Duodenal mucosa (tissue), 2 donors: ENCODE results near the gene NDUFV1.
A peak's percentile ranks its signal among the peaks of the same experiment; 100 is the strongest.

Experiments used
- H3K27ac ChIP-seq: one replicate; pipeline ENCODE4 v1.7.0; 2013; ENCODE audit warnings: low read depth, low read length
- H3K27me3 ChIP-seq, 2 donors: one replicate each; pipeline ENCODE4 v1.7.0; 2013; ENCODE audit warnings: low read length in 2 of 2, control low read depth in 1 of 2; ENCODE audit not compliant: insufficient read depth in 2 of 2, control insufficient read depth in 1 of 2
- H3K36me3 ChIP-seq, 2 donors: one replicate each; pipeline ENCODE4 v1.7.0; 2013; ENCODE audit warnings: low read length in 2 of 2, control low read depth in 1 of 2; ENCODE audit not compliant: insufficient read depth in 2 of 2, control insufficient read depth in 1 of 2
- H3K4me1 ChIP-seq, 2 donors: one replicate each; pipeline ENCODE4 v1.7.0; 2013; ENCODE audit warnings: low read length in 2 of 2, control low read depth in 1 of 2; ENCODE audit not compliant: insufficient read depth in 2 of 2, control insufficient read depth in 1 of 2
- H3K4me3 ChIP-seq, 2 donors: one replicate each; pipeline ENCODE4 v1.7.0; 2013; ENCODE audit warnings: low read length in 2 of 2, low read depth in 1 of 2
- H3K9ac ChIP-seq, 2 donors: one replicate each; pipeline ENCODE4 v1.7.0; 2013; ENCODE audit warnings: low read length in 2 of 2, low read depth in 1 of 2
- H3K9me3 ChIP-seq, 2 donors: one replicate each; pipeline ENCODE4 v1.7.0; 2013; ENCODE audit warnings: low read length in 2 of 2, control low read depth in 1 of 2; ENCODE audit not compliant: control insufficient read depth in 1 of 2

NDUFV1 gene

DNA sequence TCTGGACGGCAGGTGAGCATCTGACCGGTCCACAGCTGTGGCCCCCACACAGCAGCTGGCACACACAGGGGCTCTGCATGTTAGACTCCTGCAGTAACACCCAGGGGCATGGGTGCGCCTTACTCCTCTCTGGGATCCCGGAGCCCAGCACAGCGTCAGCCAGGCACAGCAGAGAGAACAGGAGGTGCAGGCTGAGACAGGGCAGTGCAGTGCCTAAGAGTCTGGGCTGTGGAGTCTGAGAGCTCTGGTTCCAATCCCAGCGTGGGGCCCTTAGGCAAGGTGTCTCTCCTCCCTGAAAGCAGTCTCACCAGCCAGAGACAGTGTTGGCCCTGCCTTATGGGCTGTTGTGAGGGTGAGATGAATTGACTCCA lies 20.7 kb downstream of the NDUFV1 start:
- peaks cover 24 to 29% of the 10 kb centered on the region in 2 donors for H3K4me1 ChIP-seq
- H3K9ac ChIP-seq: no peak overlapping the region
- H3K36me3 ChIP-seq: peaks cover 0 to 5% of the 10 kb centered on the region in 2 donors
- H3K27me3 ChIP-seq: no peaks in the 10 kb centered on the region
- no peak overlapping the region for H3K27ac ChIP-seq
- no peak overlapping the region for H3K4me3 ChIP-seq
- no peaks in the 10 kb centered on the region for H3K9me3 ChIP-seq

DNA sequence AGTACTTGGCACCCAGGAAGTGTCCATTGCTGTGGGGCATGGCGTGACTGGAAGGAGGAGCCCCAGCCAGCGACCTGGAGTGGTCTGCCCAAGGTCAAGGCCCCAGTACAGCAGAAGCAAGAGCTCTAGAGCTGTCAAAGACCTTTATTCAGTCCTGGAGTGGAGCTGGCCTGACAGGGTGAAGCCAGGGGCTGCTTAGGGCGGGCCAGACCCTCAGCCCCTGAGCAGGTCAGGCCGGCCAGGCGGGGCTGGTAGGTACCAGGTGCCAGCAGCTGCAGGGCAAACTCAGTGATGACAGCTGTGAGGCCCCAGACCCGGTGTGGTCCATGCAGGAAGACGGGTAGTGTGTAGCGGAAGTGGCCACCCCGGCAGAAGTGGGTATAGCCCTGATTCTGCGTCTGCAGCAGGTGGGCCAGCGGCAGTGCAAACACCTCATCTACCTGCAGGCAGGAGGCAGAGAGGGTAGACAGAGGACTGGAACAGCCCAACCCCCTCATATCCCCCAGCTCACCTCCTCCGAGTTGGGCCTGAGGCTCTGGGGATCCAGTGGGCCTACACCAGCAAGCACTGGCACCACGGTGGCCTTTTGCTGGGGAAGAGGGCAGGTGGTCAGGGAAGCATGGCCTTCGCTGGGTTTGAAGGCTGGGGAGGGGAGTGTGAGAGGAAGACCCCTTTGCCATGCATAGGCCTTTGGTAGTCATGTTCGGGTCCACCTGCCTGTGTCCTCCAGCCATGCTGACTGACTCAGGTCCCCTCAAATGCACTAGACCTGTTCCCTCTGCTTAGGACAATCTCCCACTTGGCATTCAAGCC lies 21.3 kb downstream of the NDUFV1 start:
- Histone ChIP-seq H3K27ac (no peak overlapping the region), H3K36me3 (peaks cover 0 to 5% of the 10 kb centered on the region in 2 donors), H3K4me3 (no peak overlapping the region), H3K27me3 (no peaks in the 10 kb centered on the region), H3K4me1 (peaks cover 30 to 34% of the 10 kb centered on the region in 2 donors), H3K9ac (peak overlapping the region in 1 of 2 donors; percentile 74), H3K9me3 (no peaks in the 10 kb centered on the region)

DNA sequence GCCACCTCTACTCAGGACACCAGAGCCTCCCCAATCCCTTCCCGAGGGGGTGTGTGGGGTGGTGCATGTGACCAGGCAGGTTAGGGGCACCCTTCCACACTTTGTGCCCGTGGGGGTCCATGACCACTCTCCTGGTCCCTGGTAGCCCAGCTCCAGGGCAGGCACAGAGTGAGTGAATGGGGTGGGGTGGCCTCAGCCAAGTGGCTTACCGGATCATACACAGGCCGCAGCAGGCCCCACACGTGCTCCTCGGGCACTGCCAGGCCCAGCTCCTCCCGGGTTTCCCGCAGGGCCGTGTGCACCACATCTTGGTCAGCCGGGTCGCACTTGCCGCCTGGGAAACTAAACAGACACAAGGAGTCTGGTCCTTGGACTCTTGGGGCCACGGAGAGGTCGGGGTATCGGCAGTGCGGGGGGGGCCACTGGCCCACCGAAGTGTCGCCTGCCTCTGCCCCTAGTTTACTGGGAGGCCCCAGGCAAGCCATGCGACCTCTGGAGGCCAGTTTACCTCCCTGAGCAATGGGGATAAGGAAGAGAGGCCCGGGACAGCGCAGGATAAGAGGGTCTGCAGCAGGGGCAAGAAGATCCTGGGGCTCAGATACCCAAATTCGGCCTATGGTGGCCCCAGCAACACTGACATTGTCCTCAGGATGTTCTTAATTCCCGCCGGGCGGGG lies 22.1 kb downstream of the NDUFV1 start:
- H3K27me3 ChIP-seq: no peaks in the 10 kb centered on the region
- no peaks in the 10 kb centered on the region for H3K9me3 ChIP-seq
- no peak overlapping the region for H3K27ac ChIP-seq
- H3K9ac ChIP-seq: peak overlapping the region; percentile 71 to 74
- H3K4me1 ChIP-seq: peaks cover 38 to 41% of the 10 kb centered on the region in 2 donors
- peak overlapping the region; percentile 57 to 78 for H3K4me3 ChIP-seq
- H3K36me3 ChIP-seq: peaks cover 0 to 5% of the 10 kb centered on the region in 2 donors

DNA sequence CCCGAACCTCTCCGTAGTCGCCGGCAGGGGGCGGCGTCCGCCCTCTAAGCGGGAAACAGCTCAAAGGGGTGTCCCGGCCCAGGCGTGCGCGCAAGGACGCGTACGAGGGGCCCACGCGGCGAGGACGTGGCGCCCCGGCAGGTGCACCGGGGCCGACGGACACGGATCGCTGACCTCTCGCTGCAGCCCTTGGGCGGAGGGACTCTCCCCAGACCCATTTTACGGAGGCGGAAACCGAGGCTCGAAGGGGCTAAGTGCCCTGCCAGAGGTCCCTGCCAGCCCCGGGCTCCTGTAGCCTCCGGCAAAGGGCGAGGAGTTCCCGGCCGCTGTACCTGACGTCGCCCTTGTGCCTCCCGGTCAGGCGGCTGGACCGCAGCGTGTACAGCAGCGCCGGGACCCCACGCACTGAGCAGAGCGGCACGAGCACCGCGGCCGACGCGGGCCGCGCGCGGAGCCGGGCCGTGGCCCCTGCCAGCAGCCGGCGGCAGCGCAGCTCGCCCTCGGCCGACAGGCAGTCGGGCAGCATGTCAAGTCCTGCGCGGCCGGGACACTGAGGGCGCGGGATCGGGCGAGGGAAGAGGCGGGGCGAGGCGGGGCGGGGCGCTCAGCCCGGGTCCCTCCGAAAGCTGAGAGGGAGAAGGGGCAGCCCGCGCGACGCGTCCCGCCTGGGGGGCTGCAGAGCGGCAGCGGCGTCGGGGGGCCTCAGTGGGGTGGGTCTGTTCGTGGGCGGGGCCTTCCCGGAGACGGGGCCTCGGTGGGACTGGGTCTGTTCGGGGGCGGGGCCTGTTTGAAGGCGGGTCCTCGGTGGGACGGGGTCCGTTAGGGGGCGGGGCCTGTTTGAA lies 22.9 kb downstream of the NDUFV1 start, which contains the start of gene NUDT8:
NUDT8 (minus strand) TSS at position 552 of the 842 bp plus-strand sequence; CDS start at position 526, 26 bp downstream.
- peaks cover 45 to 49% of the 10 kb centered on the region in 2 donors for H3K4me1 ChIP-seq
- H3K9ac ChIP-seq: peak within 1 kb of the TSS; percentile 71 to 79
- H3K36me3 ChIP-seq: peaks cover 0 to 5% of the 10 kb centered on the region in 2 donors
- peak within 1 kb of the TSS; percentile 94 for H3K27ac ChIP-seq
- H3K9me3 ChIP-seq: no peaks in the 10 kb centered on the region
- peak within 1 kb of the TSS; percentile 68 to 78 for H3K4me3 ChIP-seq
- H3K27me3 ChIP-seq: no peaks in the 10 kb centered on the region

DNA sequence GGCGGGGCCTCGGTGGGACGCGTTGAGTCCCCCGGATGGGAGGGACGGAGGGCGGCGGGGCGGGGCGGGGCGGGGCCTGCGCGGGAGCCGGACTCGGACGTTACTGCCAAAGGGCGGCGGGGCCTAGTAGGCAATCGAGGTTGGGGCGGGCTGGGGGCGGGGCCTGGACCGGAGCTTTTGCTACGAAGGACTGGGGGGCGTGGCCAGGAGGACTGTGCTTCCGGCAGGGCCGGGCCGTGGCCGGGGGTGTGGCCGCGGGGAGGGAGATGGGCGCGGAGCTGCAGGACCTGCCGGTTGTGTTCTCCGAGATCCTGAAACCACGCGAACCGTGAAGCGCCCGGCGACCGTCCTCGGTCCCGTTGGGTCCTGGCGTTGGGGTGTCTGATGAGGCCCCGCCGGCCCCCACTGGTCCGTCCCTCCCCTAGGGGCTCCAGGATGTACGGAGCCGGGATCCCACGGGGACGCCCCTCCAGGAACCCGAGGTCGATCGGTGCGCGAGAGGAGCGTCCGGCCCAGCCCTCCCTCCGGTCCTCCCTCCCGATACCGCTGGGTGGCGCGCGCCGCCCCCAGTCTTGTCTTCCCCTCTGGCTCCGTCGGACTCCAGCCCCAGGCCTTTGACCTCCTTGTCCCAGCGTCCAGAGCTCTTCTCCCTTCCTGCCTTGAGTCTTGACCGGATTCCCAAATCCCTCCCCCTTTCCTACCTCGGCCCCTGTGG lies 23.6 kb downstream of the NDUFV1 start:
- Histone ChIP-seq H3K9ac (peak overlapping the region; percentile 68 to 79), H3K36me3 (peaks cover 0 to 5% of the 10 kb centered on the region in 2 donors), H3K4me1 (peaks cover 53 to 56% of the 10 kb centered on the region in 2 donors), H3K4me3 (peak overlapping the region; percentile 68 to 74), H3K27me3 (no peaks in the 10 kb centered on the region), H3K27ac (peak overlapping the region; percentile 94), H3K9me3 (no peaks in the 10 kb centered on the region)

DNA sequence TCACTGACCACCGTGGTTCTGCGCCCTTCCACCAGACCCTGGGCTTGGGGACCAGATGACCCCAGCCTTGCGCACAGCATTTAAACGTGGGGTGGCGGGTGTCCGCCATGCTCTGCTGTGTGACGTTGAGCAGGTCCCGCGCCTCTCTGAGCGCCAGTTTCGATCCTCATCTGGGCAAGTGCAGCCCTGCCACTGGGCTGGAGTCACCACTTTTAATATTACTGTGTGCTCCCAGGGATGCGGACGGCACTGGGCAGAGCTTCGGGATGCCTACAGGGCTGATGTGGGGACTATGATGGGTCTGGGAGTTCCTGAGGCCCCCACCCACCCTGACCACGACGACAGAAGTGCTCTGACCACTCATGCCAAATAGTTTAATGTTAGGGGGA lies 24.2 kb downstream of the NDUFV1 start:
- Histone ChIP-seq H3K36me3 (peaks cover 0 to 5% of the 10 kb centered on the region in 2 donors), H3K27me3 (no peaks in the 10 kb centered on the region), H3K4me3 (peak overlapping the region; percentile 68 to 74), H3K9me3 (no peaks in the 10 kb centered on the region), H3K27ac (peak overlapping the region; percentile 94), H3K9ac (peak overlapping the region; percentile 68 to 79), H3K4me1 (peaks cover 53 to 56% of the 10 kb centered on the region in 2 donors)

DNA sequence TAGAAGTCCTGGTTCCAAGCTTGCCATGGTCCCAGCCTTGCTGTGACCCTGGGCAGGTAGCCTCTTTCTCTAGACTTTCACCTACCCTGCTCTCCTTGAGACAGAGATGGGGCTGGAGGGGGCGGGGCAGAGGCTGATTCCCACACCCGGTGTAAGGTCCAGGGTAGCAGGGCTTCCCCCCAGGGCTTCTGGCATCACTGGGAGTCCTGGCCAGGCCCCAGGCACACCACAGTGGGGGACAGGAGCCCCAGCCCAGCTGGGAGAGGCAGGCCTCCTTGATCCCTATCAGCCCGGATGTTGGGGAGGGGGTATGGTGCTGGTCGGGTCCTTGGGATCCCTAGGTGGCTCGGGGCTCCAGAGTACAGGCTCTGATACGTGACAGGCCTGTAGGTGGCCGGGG lies 24.7 kb downstream of the NDUFV1 start:
- peak overlapping the region; percentile 16 to 68 for H3K4me3 ChIP-seq
- peaks cover 53 to 56% of the 10 kb centered on the region in 2 donors for H3K4me1 ChIP-seq
- no peaks in the 10 kb centered on the region for H3K9me3 ChIP-seq
- H3K27me3 ChIP-seq: no peaks in the 10 kb centered on the region
- peak overlapping the region; percentile 81 for H3K27ac ChIP-seq
- H3K9ac ChIP-seq: peak overlapping the region; percentile 68 to 79
- H3K36me3 ChIP-seq: peaks cover 0 to 5% of the 10 kb centered on the region in 2 donors

DNA sequence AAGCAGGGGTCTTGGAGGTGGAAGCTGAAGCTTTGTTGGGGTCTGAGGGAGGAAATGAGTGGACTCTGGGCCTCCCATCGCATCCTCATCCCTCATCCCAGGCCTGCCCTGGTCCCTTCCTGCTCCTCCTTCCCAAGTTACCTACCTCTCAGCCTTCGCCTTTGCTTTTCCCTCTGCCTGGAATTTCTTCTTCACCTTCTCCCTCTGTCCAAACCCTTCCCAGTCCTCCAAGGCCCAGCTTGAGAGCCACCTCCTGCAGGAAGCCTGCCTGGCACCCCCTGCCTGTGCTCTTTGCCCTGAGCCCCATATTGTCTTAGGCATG lies 25.1 kb downstream of the NDUFV1 start:
- H3K9ac ChIP-seq: peak overlapping the region; percentile 68 to 79
- H3K4me1 ChIP-seq: peaks cover 53 to 57% of the 10 kb centered on the region in 2 donors
- no peaks in the 10 kb centered on the region for H3K9me3 ChIP-seq
- H3K27me3 ChIP-seq: no peaks in the 10 kb centered on the region
- H3K36me3 ChIP-seq: peaks cover 0 to 5% of the 10 kb centered on the region in 2 donors
- H3K4me3 ChIP-seq: peak overlapping the region; percentile 16 to 68
- peak overlapping the region; percentile 81 for H3K27ac ChIP-seq

DNA sequence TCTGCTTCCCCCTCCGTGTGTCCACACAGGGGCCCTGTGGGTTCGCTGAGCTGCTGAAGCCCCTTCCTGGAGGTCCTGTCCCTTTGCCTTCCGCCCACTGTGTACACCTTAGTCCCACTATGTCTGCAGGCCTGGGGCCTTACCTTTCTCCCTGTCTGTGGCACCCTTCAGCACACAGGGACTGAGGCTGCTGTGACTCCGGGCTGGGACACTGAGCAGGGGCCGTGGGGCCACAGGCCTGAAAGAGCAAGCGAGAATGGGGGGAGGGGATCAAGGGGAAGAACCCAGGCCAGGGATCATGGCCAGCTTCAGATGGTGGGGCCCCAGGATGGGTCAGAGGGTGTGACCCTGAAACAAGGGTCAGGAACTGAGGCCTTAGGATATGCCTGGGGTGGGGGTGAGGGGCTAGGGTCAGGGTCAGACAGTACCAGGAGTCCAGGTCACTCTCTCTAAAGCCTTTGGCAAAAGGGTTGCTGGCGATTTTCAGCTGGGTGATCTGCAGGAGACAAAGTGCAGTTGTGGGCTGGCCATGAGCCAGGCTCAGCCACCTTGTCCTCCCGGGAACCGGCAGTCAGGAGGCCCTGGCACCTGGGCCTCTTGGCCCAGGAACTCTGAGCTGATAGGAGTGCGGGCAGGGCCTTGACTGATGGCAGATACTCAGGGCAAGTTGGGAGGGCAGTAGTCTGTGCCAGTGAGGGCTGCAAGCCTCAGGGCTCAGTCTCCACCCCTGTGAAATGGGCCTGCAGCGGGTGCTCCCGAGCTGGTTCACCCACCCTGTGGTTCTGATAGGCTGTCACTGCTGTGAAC lies 25.6 kb downstream of the NDUFV1 start:
- peak overlapping the region in 1 of 2 donors; percentile 26 for H3K4me3 ChIP-seq
- peak overlapping the region; percentile 81 for H3K27ac ChIP-seq
- peaks cover 0 to 3% of the 10 kb centered on the region in 2 donors for H3K36me3 ChIP-seq
- H3K27me3 ChIP-seq: no peaks in the 10 kb centered on the region
- H3K9me3 ChIP-seq: no peaks in the 10 kb centered on the region
- peak overlapping the region; percentile 68 to 79 for H3K9ac ChIP-seq
- H3K4me1 ChIP-seq: peaks cover 53 to 58% of the 10 kb centered on the region in 2 donors
